Coronary artery (tissue), 2 donors: ENCODE measurements around the gene RIC8B.

Source experiments
- DNase-seq: peaks from one replicate; pipeline ENCODE4 v3.0.0-alpha.2; 2017; ENCODE audit warnings: low spot score
- H3K27ac ChIP-seq, 2 donors: fragments of 200-600 bp; sonication (generic); one replicate each; pipeline ENCODE4 v1.5.1; 2016 to 2019
- H3K4me3 ChIP-seq: fragments of 200-600 bp; sonication (generic); 2 replicates; pipeline ENCODE4 v1.5.1; 2016; ENCODE audit warnings: mild to moderate bottlenecking, moderate library complexity
- TF ChIP-seq, protein P1 (sequence below): fragments of 200-600 bp; sonication (generic); IDR thresholded peaks from one replicate; pipeline ENCODE4 v1.5.1; 2019; ENCODE audit warnings: antibody characterized with exemption

The RIC8B gene

DNA sequence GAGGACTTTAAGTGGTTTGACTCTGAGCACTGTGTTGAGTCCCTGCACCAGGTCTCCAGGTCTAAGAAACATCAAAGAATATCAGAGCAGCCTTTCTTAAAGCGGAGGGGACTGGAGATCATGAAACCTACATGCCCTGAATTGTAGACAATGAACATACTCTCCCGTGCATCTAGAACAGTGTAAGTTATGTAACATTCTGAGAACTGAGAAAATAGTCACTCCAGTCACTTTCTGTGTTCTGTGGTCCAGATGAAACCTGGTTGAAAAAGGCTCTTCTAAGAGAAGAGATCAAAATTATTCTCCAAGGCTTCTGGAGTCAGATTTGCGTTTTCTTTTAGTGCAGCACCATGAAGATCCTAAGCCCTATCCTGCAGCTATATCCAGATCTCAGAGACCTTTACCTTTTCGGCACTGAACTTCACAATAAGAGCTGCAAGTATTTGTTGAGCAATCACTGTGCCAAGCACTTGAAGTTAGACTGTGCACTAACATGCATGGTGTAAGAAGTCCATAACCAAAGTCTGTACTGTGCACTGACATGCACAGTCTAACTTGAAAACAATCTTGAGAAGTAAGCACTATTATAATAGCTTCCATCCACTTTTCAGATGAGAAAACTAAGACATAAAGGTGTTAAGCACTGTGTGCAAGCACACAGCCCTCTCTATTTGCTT is 115.6 kb downstream of the RIC8B start:
- no peak for DNase-seq
- no peak overlapping the region for H3K4me3 ChIP-seq
- H3K27ac ChIP-seq: no peak overlapping the region
- TF ChIP-seq, protein P1, sequence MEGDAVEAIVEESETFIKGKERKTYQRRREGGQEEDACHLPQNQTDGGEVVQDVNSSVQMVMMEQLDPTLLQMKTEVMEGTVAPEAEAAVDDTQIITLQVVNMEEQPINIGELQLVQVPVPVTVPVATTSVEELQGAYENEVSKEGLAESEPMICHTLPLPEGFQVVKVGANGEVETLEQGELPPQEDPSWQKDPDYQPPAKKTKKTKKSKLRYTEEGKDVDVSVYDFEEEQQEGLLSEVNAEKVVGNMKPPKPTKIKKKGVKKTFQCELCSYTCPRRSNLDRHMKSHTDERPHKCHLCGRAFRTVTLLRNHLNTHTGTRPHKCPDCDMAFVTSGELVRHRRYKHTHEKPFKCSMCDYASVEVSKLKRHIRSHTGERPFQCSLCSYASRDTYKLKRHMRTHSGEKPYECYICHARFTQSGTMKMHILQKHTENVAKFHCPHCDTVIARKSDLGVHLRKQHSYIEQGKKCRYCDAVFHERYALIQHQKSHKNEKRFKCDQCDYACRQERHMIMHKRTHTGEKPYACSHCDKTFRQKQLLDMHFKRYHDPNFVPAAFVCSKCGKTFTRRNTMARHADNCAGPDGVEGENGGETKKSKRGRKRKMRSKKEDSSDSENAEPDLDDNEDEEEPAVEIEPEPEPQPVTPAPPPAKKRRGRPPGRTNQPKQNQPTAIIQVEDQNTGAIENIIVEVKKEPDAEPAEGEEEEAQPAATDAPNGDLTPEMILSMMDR: no peak

DNA sequence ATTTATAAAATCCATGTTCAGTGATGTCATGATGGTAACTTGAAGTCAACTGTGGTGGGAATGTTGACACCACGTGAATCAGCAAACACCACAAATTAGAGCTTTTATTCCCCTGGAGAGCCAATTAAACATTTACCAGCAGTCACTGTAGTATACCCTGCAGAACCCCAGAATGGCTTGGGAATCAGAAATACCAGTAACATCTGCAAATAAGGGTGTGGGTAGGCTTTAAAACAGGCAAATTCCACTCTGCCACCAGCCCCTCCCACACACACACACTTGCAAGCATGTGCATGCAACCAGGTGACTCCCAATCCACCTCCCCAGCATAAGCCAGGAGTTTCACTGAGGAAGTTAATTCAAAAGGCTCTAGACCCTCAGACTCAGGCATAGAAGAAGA is 117.6 kb downstream of the RIC8B start:
- TF ChIP-seq, protein P1: no peak
- H3K27ac ChIP-seq: no peak overlapping the region

DNA sequence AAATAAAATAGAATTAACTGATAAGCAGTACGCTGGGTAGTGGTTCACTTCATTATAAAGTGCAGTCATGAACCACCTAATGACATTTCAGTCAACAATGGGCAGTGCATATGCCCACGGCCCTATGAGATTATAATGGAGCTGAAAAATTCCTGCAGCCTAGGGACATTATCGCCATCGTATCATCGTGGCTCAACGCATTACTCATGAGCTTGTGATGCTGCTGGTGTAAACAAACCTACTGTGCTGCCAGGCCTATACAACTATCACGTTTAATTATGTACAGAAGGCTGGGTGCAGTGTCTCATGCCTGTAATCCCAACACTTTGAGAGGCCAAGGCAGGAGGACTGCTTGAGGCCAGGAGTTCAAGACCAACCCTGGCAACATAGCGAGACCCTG is 119.0 kb downstream of the RIC8B start:
- Histone ChIP-seq H3K4me3 (no peak overlapping the region), H3K27ac (no peak overlapping the region)
- DNase-seq: no peak
- TF ChIP-seq, protein P1: no peak

More for the DNA sequence above, 117.6 kb downstream of the RIC8B start:
- H3K4me3 ChIP-seq: no peak overlapping the region
- no peak for DNase-seq

DNA sequence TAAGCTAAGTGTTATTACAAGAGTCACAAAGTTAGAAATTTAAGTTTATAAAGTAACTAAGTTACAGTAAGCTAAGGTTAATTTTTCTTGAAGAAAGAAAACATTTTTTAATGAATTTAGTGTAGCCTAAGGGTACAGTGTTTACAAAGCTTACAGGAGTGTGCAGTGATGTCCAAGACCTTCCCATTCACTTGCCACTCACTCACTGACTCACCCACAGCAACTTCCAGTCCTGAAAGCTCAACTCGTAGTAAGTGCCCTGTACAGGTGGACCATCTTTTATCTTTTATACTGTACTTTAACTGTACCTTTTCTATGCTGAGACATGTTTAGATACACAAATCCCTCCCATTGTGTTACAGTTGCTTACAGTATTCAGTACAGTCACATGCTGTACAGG is 120.3 kb downstream of the RIC8B start:
- no peak for DNase-seq
- H3K4me3 ChIP-seq: no peak overlapping the region
- TF ChIP-seq, protein P1: no peak
- H3K27ac ChIP-seq: no peak overlapping the region

DNA sequence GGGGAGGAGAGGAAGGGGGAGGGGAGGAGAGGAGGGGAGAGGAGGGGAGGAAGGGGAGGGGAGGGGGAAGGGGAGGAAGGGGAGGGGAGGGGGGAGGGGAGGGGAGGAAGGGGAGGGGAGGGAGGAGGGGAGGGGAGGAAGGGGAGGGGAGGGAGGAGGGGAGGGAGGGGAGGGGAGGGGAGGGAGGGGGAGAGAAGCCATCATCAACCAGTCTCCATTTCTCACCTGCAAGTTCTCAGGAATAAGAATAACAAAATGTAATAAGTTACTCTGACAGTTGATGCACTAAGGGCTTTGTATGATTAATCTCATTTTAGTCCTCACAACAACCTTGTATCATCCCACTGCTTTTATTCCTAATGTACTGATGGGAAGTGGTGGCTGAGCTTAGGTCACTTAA is 122.1 kb downstream of the RIC8B start:
- Histone ChIP-seq H3K4me3 (no peak overlapping the region), H3K27ac (no peak overlapping the region)
- TF ChIP-seq, protein P1: no peak
- no peak for DNase-seq

DNA sequence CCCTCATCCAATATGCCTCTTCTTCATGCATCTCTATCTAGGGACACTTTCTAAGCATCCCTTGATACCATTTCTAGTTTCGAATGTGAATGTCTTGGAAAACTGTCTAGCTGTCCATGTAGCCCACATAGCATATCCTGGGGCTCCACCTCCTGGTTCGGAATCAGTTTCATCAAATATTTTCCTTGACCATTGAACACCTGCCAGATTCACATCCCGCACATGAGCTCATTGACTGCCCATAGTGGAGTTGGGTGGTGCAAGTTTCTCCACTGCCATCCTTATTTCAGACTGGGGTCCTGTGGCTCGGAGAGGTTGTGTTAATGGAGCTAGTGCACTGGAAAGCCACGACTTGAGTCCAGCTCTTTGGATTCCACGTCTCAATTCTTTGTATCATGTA is 122.6 kb downstream of the RIC8B start:
- no peak overlapping the region for H3K27ac ChIP-seq
- TF ChIP-seq, protein P1: no peak
- DNase-seq: no peak
- no peak overlapping the region for H3K4me3 ChIP-seq

DNA sequence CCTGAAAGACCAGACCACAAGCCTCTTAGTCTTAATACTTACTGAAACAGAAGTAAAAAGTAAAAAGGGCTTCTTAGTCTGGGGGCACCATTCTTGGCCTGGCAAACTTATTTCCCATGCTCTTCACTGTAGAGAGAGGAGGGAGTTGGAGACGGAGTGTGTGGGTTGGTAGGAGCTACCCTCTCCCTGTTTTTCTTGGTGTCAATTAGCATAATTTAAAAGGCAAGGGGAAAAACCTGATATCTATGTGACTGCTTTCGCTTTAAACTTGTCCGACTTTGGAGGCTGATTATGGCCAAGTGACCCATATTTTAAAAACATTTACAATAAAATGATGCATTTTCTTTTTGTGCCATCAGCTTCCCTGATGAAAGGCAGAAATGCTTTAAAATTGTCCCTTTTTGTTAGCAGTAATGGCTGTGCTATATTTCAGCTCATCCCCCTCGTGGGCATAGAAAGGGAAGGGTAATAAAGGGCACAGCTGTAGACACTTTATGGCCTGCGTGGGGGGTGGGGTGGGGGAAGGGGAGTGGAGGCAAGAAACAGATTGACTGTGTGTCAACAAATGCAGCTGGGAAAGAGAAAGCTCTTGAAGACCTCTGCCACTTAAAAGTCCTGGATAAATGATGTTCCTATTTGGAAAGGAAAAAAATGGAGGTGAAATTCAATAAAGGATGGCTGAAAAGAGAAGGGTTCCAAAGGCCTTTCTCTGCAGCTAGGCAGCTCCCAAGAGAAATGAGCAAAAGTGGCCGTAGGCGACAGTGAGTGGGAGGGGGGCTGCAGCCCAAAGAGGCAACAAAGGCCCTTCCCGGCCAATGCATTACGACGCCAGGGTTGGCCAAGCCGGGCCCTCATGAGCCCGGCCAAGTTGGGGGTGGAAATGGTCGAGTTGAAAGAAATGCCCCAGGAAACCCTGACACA is 123.8 kb downstream of the RIC8B start:
- no peak overlapping the region for H3K4me3 ChIP-seq
- no peak overlapping the region for H3K27ac ChIP-seq
- DNase-seq: no peak
- TF ChIP-seq, protein P1: no peak
